ENCODE measurements around the gene PLG.

DNA sequence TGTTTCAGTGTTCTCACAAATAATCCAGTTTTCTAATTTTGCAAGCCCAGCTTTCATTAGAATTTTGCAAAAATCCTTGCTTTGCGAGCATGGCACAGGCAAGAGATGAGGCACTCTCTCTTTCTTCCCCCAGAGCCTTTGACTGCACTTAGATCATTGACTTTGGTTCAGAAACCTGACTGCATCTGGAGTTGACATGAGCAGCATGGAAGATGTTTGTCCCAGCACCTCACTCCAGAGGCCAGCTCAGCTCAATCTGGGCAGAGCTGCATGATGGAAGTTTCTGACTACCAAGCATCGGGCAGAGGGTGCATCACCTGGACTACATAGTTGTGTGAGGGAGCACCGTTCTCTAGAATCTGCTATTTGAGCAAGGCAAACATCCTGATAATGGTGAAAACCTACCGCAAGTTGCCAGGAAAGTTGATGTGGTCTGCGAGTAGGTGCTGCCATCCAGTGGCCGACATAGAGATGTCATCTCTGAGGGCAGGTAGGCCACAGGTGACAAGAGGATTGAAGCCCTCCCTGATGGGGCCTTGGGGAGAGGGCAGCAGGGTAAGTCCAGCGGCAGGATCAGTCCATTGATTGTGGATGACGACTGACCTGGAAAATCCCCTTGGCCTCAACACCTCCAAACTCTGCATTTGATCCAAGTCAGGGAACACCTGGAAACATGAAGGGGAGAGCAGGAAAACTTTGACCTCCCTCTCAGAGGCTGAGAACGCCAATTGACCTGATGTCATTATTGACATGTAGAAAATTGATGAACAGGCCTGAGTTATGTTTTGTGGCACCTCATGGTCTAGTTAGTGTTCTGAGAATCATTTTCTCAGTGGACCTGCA lies 34.2 kb upstream of the PLG start:
- peak; percentile 78 for TF ChIP-seq CTCF (IDR thresholded peaks at IDR 0.05; ENCODE audit: insufficient read depth, low read length, poor library complexity, severe bottlenecking)
- no peak for TF ChIP-seq EZH2phosphoT487 (conservative IDR thresholded peaks at IDR 0.05; ENCODE audit: low read length)
